A549 (cell line): ENCODE data around the gene PTPRA. TPM values are rescaled to one million over a fixed set of nuclear protein-coding genes. Genes with fewer than 3 reads are reported as not detected.

Experiments used
- ATAC-seq, 2 experiments: fragments of 200-7000 bp in 1 of 2; fragments of >200 bp in 1 of 2; cut with Nextera tagmentation in 1 of 2; cut with Tn5 transposase in 1 of 2; 3 replicates each; pipeline versions ENCODE4 v1.8.0 to v1.9.1; 2018 to 2020; ENCODE audit warnings: mild to moderate bottlenecking in 1 of 2, moderate library complexity in 1 of 2
- CTCF ChIA-PET: fragments of 300-600 bp; sonication (Branson Sonifier 250); formaldehyde crosslinking; extraction: SDS; loops from one replicate; lab custom pipeline; 2021; ENCODE audit warnings: antibody characterized with exemption, inconsistent platforms; lab: Yijun Ruan, JAX
- POLR2A ChIA-PET: fragments of 350-600 bp; formaldehyde crosslinking; extraction: SDS; loops from one replicate; lab custom pipeline; 2021; ENCODE audit warnings: antibody characterized with exemption, inconsistent platforms; lab: Yijun Ruan, JAX
- DNase-seq, 2 experiments: peaks; one replicate each; pipeline versions ENCODE4 v3.0.0 to v3.0.0-alpha.2; 2011 to 2016; ENCODE audit warnings: low read depth in 1 of 2, low spot score in 1 of 2
- FAIRE-seq: peaks from 2 replicates; lab custom pipeline; 2011; peaks lifted over from hg19 to GRCh38; lab: Jason Lieb, UNC
- H3K27ac ChIP-seq, 2 experiments: fragments of >200 bp; sonication (Bioruptor Twin); formaldehyde crosslinking; 3 replicates each; pipeline ENCODE4 v1.5.1; 2016 to 2017
- H3K4me1 ChIP-seq: fragments of >200 bp; sonication (Bioruptor Twin); formaldehyde crosslinking; 3 replicates; pipeline ENCODE4 v1.6.1; 2016
- H3K4me2 ChIP-seq: fragments of >200 bp; sonication (Bioruptor Twin); formaldehyde crosslinking; 3 replicates; pipeline ENCODE4 v1.6.1; 2016
- H3K4me3 ChIP-seq: fragments of >200 bp; sonication (Bioruptor Twin); formaldehyde crosslinking; 3 replicates; pipeline ENCODE4 v1.5.1; 2016
- H3K9me3 ChIP-seq: fragments of >200 bp; sonication (Bioruptor Twin); formaldehyde crosslinking; 3 replicates; pipeline ENCODE4 v1.6.1; 2016
- CBX2 ChIP-seq: fragments of 200-600 bp; sonication (generic); IDR thresholded peaks from 2 replicates; pipeline ENCODE4 v1.6.1; 2016; ENCODE audit warnings: low read depth, mild to moderate bottlenecking, borderline replicate concordance
- CHD2 ChIP-seq: fragments of 150-350 bp; IDR thresholded peaks from 2 replicates; pipeline ENCODE4 v1.6.1; 2014; ENCODE audit warnings: low read length; ENCODE audit not compliant: partially characterized antibody
- EHF ChIP-seq: fragments of 250-450 bp; sonication (Bioruptor Pico); IDR thresholded peaks from 2 replicates; pipeline ENCODE4 v1.5.0; 2020; ENCODE audit warnings: mild to moderate bottlenecking
- EHMT2 ChIP-seq: fragments of 200-600 bp; sonication (generic); IDR thresholded peaks from 2 replicates; pipeline ENCODE4 v1.6.1; 2016; ENCODE audit warnings: antibody characterized with exemption, low read depth, mild to moderate bottlenecking, moderate library complexity
- EP300 ChIP-seq, 2 experiments: fragments of >200 bp; sonication (Bioruptor Twin); formaldehyde crosslinking; IDR thresholded peaks; 2 replicates in 1 of 2; 3 replicates in 1 of 2; pipeline ENCODE4 v1.6.1; 2016 to 2017
- GATA3 ChIP-seq: IDR thresholded peaks from 2 replicates; pipeline ENCODE4 v1.6.1; 2012; ENCODE audit warnings: borderline replicate concordance
- HDAC2 ChIP-seq: fragments of 200-600 bp; sonication (generic); IDR thresholded peaks from 2 replicates; pipeline ENCODE4 v1.6.1; 2016
- KDM5A ChIP-seq: fragments of 200-600 bp; sonication (generic); IDR thresholded peaks from 2 replicates; pipeline ENCODE4 v1.6.1; 2016; ENCODE audit warnings: antibody characterized with exemption, mild to moderate bottlenecking
- MYC ChIP-seq: IDR thresholded peaks from 2 replicates; pipeline ENCODE4 v1.6.1; 2012; ENCODE audit warnings: mild to moderate bottlenecking, inconsistent platforms, low read length, improper control_type of control experiment, borderline replicate concordance
- NPAS2 ChIP-seq: fragments of 250-450 bp; sonication (Bioruptor Pico); IDR thresholded peaks from 2 replicates; pipeline ENCODE4 v1.8.0; 2022; ENCODE audit warnings: mild to moderate bottlenecking, moderate library complexity, borderline replicate concordance
- RCOR1 ChIP-seq: fragments of 150-350 bp; IDR thresholded peaks from 2 replicates; pipeline ENCODE4 v1.6.1; 2014; ENCODE audit warnings: antibody characterized with exemption, low read length, low read depth
- RFX5 ChIP-seq: fragments of 450-650 bp; IDR thresholded peaks from 2 replicates; pipeline ENCODE4 v1.7.1; 2014; ENCODE audit warnings: antibody characterized with exemption, mild to moderate bottlenecking, moderate library complexity
- SMC3 ChIP-seq: fragments of >200 bp; sonication (Bioruptor Twin); formaldehyde crosslinking; IDR thresholded peaks from 3 replicates; pipeline ENCODE4 v1.6.1; 2018; ENCODE audit warnings: inconsistent platforms
- ZC3H11A ChIP-seq: fragments of 450-650 bp; IDR thresholded peaks from 2 replicates; pipeline ENCODE4 v1.6.1; 2014; ENCODE audit warnings: antibody characterized with exemption, mild to moderate bottlenecking
- ZSCAN20 ChIP-seq: fragments of 250-450 bp; sonication (Bioruptor Pico); IDR thresholded peaks from 2 replicates; pipeline ENCODE4 v1.8.0; 2022; ENCODE audit warnings: mild to moderate bottlenecking, moderate library complexity
- WGBS: methylation state at CpG from one replicate; pipeline ENCODE4 v1.1.6; 2017; ENCODE audit errors: missing lambda C conversion rate; 5-methylcytosine and 5-hydroxymethylcytosine counted together
- polyA plus RNA-seq, 4 experiments: library from polyadenylated mRNA; depleted of rRNA in 3 of 4; stranded (reverse); fragments of >200 nt; fragmentation: RNase III in 1 of 4; extraction: RNeasy Plus Mini Kit Qiagen cat#74134 plus additional on column Dnase treatment in 1 of 4; gene quantifications; 2 replicates in 3 of 4; 3 replicates in 1 of 4; pipeline ENCODE4 v1.2.3, GENCODE V29; 2011 to 2017
- TF ChIP-seq, protein P1 (sequence below): fragments of >200 bp; sonication (Bioruptor Twin); formaldehyde crosslinking; IDR thresholded peaks from 3 replicates; pipeline ENCODE4 v1.6.1; 2016
- TF ChIP-seq, protein P2 (sequence below): IDR thresholded peaks from 2 replicates; pipeline ENCODE4 v1.6.1; 2012
- TF ChIP-seq, protein P3 (sequence below): IDR thresholded peaks from 2 replicates; pipeline ENCODE4 v1.6.1; 2012
- TF ChIP-seq, protein P4 (sequence below): fragments of 150-350 bp; IDR thresholded peaks from 2 replicates; pipeline ENCODE4 v1.6.1; 2014; ENCODE audit warnings: low read depth, mild to moderate bottlenecking, low read length
- TF ChIP-seq, protein P5 (sequence below): fragments of 450-650 bp; IDR thresholded peaks from 2 replicates; pipeline ENCODE4 v1.6.1; 2014; ENCODE audit warnings: antibody characterized with exemption
- TF ChIP-seq, protein P6 (sequence below): fragments of >200 bp; sonication (Bioruptor Twin); formaldehyde crosslinking; IDR thresholded peaks from 3 replicates; pipeline ENCODE4 v1.5.1; 2016

The PTPRA gene
- polyA plus RNA-seq, 2 of the 4 experiments (the other 2 are of a cell fraction), result 29.2 to 83.2 TPM

DNA sequence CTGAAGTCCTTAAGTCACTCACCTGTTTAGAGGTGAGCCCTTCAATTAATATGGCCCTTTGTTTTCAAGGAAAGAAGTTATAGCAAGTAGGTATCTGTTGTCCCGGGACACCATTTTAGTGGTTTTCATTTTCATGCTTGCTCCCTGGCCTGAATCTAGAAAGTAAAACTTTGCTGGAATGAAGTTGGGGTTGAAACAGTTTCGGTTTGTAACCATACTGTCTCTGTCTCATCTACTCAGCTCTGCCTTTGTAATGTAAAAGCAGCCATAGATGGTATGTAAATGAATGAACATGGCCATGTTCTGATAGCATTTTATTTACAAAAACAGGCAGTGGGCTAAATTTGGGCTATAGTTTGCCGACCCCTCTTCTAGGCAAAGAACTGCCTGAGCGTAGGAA is 105.2 kb downstream of the PTPRA start:
- Histone ChIP-seq H3K9me3 (no peaks in the 10 kb centered on the region), H3K4me3 (no peak overlapping the region), H3K4me2 (no peak overlapping the region), H3K4me1 (no peaks in the 10 kb centered on the region), H3K27ac (no peak overlapping the region)
- ATAC-seq, result no peak
- CTCF ChIA-PET, result interaction anchor here (1.0 kb wide), 1 partner anchor 18 kb away, joined by 4 read pairs; no protein-coding TSS in a partner anchor
- TF ChIP-seq EHMT2 (no peak), ZC3H11A (no peak), SMC3 (no peak), GATA3 (no peak), CHD2 (no peak), CBX2 (no peak), ZSCAN20 (no peak), KDM5A (no peak), RFX5 (no peak), HDAC2 (no peak), NPAS2 (CRISPR knock-in tag) (no peak)
- TF ChIP-seq, protein P1, sequence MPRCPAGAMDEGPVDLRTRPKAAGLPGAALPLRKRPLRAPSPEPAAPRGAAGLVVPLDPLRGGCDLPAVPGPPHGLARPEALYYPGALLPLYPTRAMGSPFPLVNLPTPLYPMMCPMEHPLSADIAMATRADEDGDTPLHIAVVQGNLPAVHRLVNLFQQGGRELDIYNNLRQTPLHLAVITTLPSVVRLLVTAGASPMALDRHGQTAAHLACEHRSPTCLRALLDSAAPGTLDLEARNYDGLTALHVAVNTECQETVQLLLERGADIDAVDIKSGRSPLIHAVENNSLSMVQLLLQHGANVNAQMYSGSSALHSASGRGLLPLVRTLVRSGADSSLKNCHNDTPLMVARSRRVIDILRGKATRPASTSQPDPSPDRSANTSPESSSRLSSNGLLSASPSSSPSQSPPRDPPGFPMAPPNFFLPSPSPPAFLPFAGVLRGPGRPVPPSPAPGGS, result no peak
- TF ChIP-seq, protein P2, sequence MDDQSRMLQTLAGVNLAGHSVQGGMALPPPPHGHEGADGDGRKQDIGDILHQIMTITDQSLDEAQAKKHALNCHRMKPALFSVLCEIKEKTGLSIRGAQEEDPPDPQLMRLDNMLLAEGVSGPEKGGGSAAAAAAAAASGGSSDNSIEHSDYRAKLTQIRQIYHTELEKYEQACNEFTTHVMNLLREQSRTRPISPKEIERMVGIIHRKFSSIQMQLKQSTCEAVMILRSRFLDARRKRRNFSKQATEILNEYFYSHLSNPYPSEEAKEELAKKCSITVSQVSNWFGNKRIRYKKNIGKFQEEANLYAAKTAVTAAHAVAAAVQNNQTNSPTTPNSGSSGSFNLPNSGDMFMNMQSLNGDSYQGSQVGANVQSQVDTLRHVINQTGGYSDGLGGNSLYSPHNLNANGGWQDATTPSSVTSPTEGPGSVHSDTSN, result no peak
- TF ChIP-seq, protein P3, sequence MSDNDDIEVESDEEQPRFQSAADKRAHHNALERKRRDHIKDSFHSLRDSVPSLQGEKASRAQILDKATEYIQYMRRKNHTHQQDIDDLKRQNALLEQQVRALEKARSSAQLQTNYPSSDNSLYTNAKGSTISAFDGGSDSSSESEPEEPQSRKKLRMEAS, result no peak
- TF ChIP-seq, protein P4, sequence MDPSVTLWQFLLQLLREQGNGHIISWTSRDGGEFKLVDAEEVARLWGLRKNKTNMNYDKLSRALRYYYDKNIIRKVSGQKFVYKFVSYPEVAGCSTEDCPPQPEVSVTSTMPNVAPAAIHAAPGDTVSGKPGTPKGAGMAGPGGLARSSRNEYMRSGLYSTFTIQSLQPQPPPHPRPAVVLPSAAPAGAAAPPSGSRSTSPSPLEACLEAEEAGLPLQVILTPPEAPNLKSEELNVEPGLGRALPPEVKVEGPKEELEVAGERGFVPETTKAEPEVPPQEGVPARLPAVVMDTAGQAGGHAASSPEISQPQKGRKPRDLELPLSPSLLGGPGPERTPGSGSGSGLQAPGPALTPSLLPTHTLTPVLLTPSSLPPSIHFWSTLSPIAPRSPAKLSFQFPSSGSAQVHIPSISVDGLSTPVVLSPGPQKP, result no peak
- TF ChIP-seq, protein P5, sequence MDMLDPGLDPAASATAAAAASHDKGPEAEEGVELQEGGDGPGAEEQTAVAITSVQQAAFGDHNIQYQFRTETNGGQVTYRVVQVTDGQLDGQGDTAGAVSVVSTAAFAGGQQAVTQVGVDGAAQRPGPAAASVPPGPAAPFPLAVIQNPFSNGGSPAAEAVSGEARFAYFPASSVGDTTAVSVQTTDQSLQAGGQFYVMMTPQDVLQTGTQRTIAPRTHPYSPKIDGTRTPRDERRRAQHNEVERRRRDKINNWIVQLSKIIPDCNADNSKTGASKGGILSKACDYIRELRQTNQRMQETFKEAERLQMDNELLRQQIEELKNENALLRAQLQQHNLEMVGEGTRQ, result no peak
- no peak for FAIRE-seq
- WGBS, result 90% methylated on average over 4 of the region's 4 CpGs
- DNase-seq, result no peak
- POLR2A ChIA-PET, result no interaction called here

DNA sequence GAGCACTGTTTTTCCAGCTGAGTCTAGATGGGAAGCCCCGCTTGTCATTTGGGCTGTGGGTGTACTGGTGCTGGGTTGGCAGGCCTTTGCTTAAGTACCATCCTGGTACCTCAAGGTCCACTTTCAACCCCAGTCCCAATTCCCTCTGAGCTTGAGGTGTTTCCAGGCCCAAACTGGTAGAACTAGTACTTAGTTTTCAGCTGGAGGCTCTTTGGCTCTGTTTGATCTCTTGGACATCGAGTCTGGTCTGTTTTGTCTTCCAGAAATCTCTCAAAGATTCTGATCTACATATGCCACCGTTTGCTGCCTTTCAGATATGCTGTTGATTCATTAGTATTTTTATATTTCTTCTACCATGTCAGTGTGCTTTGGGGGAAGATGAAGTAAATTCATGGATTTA is 108.4 kb downstream of the PTPRA start:
- DNase-seq (no peak), FAIRE-seq (no peak), ATAC-seq (no peak)
- Histone ChIP-seq H3K9me3 (no peaks in the 10 kb centered on the region), H3K4me2 (no peak overlapping the region), H3K27ac (no peak overlapping the region), H3K4me3 (no peak overlapping the region), H3K4me1 (peaks cover 7% of the 10 kb centered on the region; the same call in 1 of the 3 replicates)
- ChIA-PET CTCF (interaction anchor here (0.7 to 1.8 kb wide), 3 partner anchors 15 to 130 kb away, joined by 3 to 9 read pairs (median 4); no protein-coding TSS in a partner anchor), POLR2A (no interaction called here)
- TF ChIP-seq RCOR1 (no peak), EHF (CRISPR knock-in tag) (no peak)
- 81% methylated on average over 3 of the region's 3 CpGs for WGBS

DNA sequence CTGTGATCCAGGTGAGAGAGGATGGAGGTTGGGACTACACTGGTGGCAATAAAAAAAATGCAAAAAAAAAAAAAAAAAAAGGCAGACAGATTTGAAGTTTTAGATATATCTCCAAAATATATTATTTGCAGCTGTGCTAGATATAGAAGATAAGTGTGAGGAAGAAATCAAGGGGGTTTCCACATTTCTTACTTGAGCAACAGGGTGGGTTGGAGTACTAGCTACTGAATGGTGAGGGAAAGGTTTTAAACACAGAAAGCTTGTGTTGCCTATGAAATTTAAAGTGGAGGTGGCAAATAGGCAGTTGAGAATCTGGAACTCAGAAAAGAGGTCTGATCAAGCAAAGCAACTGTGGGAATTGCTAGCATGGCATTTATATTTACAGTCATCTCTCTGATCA is 110.2 kb downstream of the PTPRA start:
- POLR2A ChIA-PET, result interaction anchor here (0.6 kb wide), 1 partner anchor 813 kb away, joined by 4 read pairs; the partner anchor contains the start of gene CDC25B
- H3K27ac ChIP-seq, result no peak overlapping the region
- FAIRE-seq, result no peak
- ATAC-seq, result no peak
- no peak overlapping the region for H3K4me3 ChIP-seq
- no peak overlapping the region for H3K4me2 ChIP-seq
- peaks cover 7% of the 10 kb centered on the region; the same call in 1 of the 3 replicates for H3K4me1 ChIP-seq
- TF ChIP-seq ZSCAN20 (no peak), KDM5A (no peak), NPAS2 (CRISPR knock-in tag) (no peak), MYC (no peak), EP300 (IDR thresholded peaks at IDR 0.05) (no peak)
- TF ChIP-seq, protein P6, sequence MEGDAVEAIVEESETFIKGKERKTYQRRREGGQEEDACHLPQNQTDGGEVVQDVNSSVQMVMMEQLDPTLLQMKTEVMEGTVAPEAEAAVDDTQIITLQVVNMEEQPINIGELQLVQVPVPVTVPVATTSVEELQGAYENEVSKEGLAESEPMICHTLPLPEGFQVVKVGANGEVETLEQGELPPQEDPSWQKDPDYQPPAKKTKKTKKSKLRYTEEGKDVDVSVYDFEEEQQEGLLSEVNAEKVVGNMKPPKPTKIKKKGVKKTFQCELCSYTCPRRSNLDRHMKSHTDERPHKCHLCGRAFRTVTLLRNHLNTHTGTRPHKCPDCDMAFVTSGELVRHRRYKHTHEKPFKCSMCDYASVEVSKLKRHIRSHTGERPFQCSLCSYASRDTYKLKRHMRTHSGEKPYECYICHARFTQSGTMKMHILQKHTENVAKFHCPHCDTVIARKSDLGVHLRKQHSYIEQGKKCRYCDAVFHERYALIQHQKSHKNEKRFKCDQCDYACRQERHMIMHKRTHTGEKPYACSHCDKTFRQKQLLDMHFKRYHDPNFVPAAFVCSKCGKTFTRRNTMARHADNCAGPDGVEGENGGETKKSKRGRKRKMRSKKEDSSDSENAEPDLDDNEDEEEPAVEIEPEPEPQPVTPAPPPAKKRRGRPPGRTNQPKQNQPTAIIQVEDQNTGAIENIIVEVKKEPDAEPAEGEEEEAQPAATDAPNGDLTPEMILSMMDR, result no peak
- TF ChIP-seq, protein P2, result no peak
- no peak for DNase-seq
- H3K9me3 ChIP-seq, result no peaks in the 10 kb centered on the region
- CTCF ChIA-PET, result interaction anchor here (0.6 to 5.5 kb wide), 5 partner anchors 13 to 572 kb away, joined by 3 to 31 read pairs (median 4); no protein-coding TSS in a partner anchor
